GM10266 (cell line): ENCODE data around the gene ENOX1.

Experiments
- DNase-seq: peaks from one replicate; pipeline ENCODE4 v3.0.0; 2012; ENCODE audit errors: extremely low spot score
- TF ChIP-seq, protein P1 (sequence below): IDR thresholded peaks from 2 replicates; pipeline ENCODE4 v1.5.1; 2012; ENCODE audit warnings: mild to moderate bottlenecking, low read depth; ENCODE audit not compliant: control insufficient read depth, insufficient read depth; ENCODE audit errors: missing control alignments

The ENOX1 gene

DNA sequence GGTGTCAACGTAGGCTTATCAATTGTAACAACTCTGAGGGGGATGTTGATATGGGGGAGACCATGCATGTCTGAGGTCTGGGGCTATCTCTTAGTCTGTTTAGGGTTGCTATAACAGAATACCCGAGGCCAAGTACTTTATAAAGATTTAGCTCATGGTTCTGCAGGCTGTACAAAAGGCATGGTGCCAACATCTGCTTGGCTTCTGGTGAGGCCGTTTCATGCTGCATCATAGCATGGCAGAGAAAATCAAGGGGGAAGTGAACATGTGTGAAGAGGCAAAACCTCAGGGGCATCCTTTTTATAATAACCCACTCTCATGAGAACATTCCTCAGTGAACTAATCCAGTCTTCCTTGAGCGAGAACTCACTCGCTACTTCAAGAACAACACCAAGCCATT, 353.8 kb downstream of the ENOX1 start:
- TF ChIP-seq, protein P1, sequence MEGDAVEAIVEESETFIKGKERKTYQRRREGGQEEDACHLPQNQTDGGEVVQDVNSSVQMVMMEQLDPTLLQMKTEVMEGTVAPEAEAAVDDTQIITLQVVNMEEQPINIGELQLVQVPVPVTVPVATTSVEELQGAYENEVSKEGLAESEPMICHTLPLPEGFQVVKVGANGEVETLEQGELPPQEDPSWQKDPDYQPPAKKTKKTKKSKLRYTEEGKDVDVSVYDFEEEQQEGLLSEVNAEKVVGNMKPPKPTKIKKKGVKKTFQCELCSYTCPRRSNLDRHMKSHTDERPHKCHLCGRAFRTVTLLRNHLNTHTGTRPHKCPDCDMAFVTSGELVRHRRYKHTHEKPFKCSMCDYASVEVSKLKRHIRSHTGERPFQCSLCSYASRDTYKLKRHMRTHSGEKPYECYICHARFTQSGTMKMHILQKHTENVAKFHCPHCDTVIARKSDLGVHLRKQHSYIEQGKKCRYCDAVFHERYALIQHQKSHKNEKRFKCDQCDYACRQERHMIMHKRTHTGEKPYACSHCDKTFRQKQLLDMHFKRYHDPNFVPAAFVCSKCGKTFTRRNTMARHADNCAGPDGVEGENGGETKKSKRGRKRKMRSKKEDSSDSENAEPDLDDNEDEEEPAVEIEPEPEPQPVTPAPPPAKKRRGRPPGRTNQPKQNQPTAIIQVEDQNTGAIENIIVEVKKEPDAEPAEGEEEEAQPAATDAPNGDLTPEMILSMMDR, result no peak
- DNase-seq, result no peak

DNA sequence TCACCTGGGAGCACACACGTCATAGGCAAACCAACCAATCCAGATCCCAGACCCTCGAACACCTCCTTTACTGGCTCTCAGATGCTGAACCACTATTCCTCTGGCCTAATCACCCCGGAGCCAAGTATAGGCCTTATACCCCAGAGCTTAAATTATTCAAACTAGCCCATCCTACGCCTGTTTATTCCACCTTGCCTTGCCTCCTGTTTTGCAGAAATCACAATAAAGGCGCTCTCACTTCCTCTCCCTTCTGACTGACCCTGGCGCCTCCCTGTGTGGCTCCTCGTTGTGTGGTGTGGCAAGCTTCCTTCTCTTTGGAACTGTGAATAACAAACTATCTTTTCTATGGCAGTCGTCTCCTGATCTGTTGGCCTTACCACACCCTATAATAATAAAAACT, 354.9 kb downstream of the ENOX1 start:
- TF ChIP-seq, protein P1, result no peak
- DNase-seq, result no peak

DNA sequence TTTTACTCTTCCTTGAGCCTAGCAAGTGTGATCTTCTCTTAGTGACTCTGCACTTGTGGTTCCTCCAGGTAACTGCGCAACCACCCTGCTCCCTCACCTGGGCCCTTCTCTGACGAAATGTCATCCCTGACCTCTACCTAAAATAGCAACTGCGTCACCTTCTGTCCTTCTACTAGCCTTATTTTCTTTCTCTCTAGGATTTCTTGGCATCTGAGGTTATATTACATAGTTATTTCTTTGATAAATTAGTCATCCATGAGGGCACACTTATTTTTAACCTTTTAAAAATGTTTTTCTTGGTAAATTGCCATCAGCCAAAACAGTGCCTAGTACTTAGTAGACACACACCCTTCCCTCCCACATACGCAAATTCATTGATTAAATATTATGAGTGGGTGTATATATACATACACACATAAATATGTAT, 355.5 kb downstream of the ENOX1 start:
- DNase-seq, result no peak
- TF ChIP-seq, protein P1, result no peak

DNA sequence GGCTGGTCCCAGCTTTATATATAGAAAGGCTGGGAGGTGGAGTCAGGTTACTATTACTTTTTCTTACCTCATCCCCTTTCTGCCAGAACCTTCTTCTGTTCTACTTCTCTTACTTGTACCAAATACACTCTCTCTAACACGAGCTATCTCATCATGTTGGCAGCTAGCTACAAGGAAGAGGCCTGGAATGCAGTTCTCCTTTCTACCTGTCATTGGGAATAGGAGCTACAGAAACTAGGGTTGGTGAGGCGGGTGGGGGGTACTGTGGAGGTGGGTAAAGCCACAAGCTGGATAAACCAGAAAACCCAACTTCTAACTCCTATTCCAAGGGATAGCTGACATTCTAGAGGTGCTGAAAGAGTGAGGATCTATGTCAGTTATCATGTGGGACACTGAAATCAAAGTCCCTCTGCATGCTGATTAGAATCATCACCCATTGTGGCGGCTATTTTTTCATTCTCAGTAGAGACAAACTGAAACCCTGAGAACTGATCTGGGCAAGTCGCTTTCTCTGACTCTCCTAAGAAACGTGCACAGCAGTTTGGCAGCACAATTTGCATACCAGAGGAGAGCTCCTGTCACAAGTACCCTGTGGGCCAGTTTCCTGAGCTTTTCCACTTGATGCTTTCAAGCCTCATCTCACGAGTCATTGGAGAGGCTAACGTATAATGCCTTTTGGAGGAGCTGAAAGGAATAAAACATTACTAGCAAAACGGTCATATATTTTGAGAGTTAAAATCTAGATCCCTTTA, 358.1 kb downstream of the ENOX1 start:
- TF ChIP-seq, protein P1, result no peak
- no peak for DNase-seq

DNA sequence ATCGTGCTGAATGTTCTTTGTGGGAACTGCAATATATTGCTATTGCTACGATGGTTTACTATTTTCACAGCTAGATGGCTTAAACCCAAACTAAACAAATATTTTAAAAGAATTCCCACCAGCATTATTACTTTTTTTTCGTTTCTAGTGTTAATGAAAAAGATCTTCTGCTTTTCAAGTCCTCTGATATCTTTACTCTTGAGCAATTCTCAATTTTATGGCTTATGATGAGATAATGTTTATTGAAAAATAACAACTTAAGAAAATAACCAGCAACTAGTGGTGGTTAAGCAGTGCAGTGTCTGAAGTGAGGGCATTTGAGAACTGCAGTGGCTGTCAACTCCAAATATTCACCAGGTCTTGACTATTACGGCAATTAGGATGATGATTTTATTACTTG, 360.4 kb downstream of the ENOX1 start:
- TF ChIP-seq, protein P1, result no peak
- DNase-seq, result no peak

DNA sequence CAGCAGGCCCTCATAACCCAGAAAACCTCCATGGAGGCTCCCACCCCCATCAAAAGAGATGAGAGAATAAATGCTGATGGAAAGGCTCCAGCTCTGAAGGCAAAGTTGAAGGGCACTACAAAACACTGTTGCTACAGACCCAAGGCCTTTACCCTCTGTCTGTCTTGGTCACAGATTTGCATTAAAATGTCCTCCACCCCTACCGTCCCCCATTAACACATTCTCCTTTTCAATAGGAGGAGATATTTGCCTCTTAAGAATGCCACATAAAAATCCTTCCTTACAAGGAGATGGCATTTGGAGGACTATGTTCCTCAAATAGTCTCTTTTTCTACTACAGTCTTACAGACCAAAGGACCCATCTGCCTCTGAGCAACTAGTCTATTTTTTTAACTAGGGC, 361.5 kb downstream of the ENOX1 start:
- TF ChIP-seq, protein P1, result no peak
- DNase-seq, result no peak

DNA sequence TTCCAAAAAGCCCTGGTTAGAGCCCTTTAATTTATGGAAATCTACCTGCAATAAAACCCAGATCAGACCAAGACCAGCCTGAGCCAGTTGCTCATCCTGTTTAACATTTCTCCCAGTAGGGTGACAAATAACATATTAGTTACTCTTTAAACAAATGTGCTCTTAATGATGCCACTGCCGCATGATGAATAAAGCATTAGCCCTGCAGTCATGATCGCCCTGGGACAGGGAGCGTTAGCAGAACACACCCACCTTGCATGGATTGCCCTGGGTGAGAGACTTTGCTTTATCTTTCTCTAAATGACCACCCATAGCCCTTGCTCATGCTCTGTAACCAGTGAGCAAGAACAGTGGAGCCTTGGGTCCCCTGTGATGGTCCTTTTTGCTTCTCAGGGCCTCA, 362.4 kb downstream of the ENOX1 start:
- no peak for DNase-seq
- TF ChIP-seq, protein P1, result no peak
